Left colon (tissue), 2 donors: Measurements from ENCODE around the gene RPUSD1. TPM values are rescaled to one million over a fixed set of nuclear protein-coding genes. Genes with fewer than 3 reads are reported as not detected.

Experiments
- ATAC-seq: fragments of 200-7000 bp; cut with Tn5 transposase; one replicate; pipeline ENCODE4 v1.9.1; 2020; ENCODE audit warnings: mild to moderate bottlenecking, moderate library complexity
- DNase-seq, 2 donors: peaks; one replicate each; pipeline ENCODE4 v3.0.0-alpha.2; 2020
- intact Hi-C, 2 donors: fragments of 100-400 bp; cut with DNase I in 1 of 2; cut with micrococcal nuclease in 1 of 2; formaldehyde crosslinking; loops; one replicate each; pipeline versions ENCODE4 v1.11.2 to v1.14.0; 2022; cut with DNase I, micrococcal nuclease
- microRNA-seq, 2 donors: library from miRNA; unstranded; fragments of <30 nt; microRNA quantifications; one replicate each; pipeline versions ENCODE4 v1.1.0 to v1.2.0, GENCODE V29; 2020
- total RNA-seq, 2 donors: library from RNA; stranded (reverse); fragmentation: NEBNext Ultra II Directional; extraction: Animal tissue kit (Norgen Biotek cat#: 25700); gene quantifications; one replicate each; pipeline ENCODE4 v1.2.1, GENCODE V29; 2021
- donor health status: DM: no; HTN: no; CAD: no.
- donor health status: DM: yes; HTN: yes; CAD: no.

The RPUSD1 gene
- total RNA-seq, 2 donors from 2014 or later = 21.3 to 24.1 TPM

- DNase-seq = no peak
- intact Hi-C loops = no loop called here
- ATAC-seq = no peak
These were observed 46.1 kb downstream of the RPUSD1 start for GRCh38 chr16:741986-742629.

DNA sequence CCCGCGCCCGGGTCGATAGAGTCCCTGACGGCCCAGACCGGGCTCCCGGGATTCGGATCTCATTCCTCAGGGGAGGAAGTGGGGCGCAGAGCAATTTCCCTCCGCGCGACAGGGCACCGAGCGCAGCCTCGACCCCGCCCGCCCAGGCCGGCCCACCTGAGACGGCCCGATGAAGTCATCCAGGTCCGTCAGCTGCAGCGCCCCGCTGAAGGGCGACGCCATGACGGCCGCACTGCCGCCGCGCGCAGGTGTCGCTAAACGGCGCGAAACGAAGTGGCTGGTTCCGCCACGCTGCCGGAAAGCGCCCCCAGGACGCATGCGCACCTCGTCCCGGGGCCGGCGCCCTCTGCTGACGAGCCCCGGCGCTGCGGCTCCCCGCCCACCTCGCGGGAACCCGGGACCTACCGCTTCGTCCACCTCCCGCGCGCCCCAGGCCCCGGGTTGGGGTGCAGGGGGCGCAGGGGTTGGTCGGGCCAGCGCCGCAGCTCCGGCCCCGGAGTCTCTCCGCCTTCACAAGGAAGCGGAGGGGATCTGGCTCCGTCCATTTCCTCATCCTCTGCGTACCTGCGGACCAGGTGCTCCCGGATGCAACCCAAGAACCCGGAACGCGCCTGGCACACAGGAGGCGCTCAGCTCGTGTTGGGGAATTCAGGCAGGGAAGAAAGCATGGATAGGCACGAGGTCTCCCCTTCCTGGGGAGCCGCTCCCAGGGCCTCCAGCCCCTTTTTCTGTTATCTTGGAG lies 47.2 kb downstream of the RPUSD1 start, which contains the start of gene CIAO3:
CIAO3 (minus strand) TSS at position 234 of the 742 bp plus-strand sequence; CDS start at position 222, 12 bp downstream.
- intact Hi-C loops = no loop called here
- DNase-seq = peak; percentile 83 to 89
- peak; percentile 89 for ATAC-seq

GRCh38 chr16:740459-740763 lies 47.8 kb downstream of the RPUSD1 start:
- ATAC-seq = peak; percentile 34
- intact Hi-C loops = no loop called here
- no peak for DNase-seq

DNA sequence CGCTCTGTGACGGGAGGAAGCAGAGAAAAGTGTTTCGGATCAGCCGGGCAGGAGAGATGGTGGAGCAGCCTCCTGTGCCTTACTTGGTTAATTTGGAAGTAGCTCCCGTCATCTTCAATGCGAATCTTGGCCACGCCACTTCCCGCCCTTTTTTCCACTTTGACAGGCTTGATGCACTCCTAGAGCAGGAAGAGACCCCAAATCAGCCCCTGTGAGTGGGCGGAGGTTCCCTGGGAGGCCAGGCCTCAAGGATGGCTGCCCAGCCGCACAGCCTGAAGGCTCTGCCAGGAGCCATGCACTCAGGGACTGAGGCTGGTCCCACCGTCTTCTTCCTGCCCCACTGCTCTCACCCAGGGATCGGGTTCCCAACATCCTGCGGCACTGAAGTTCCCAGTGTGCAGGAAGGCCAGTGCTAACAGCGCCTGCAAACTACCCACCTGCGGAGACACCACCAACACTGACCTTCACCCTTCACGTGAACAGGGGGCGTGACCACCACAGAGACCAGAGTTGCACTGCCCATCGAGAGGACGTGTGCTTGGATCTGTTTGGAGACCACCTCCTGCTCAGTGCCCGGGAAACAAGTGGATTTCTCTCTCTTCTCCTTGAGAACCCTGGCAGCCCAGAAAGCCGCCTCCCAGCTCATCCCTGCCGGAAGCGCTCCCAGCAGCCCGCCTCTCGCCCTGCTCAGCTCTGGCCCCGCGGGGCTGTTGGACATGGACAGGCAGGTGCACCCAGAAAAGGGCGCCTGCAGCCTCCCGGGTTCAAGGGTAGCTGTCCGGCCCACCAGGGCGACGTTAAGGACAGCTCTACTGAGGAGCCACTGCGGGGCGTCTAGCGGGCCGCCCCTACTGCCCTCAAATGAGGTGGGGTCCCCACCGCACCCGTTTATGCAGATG lies 48.4 kb downstream of the RPUSD1 start:
- intact Hi-C loops = no loop called here
- ATAC-seq = peak; percentile 36
- DNase-seq = no peak

- ATAC-seq = no peak
- peak in 1 of 2 donors; percentile 20 for DNase-seq
- intact Hi-C loops = no loop called here
These were observed 51.2 kb downstream of the RPUSD1 start for GRCh38 chr16:736936-737481.

DNA sequence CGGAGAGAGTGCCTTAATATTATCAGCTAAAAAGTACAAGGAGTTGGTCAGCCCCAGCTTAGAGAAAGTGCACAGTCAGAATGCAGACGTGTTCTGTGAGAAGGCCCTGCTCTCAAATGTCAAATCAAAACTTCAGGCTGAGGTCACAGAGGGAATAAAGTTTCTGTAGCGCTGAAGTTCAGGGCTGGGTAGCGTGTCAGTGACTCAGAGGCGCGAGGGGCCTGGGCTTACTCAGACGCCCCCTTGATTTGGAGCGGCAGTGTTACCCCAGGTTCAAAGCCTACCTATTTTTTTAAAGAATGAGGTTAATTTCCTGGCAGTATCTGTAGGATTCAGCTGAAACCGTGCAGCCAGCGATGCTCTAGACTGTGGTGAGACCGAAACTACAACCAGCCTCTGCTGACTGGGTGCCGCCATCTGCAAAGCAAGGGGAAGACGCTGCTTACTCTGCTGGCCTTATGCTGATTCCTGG lies 52.2 kb downstream of the RPUSD1 start:
- intact Hi-C loops = no loop called here
- no peak for ATAC-seq

GRCh38 chr16:734981-735881 lies 53.0 kb downstream of the RPUSD1 start:
- intact Hi-C loops = no loop called here
- DNase-seq (no peak), ATAC-seq (no peak)

More for the DNA sequence above, 52.2 kb downstream of the RPUSD1 start:
- peak in 1 of 2 donors; percentile 25 for DNase-seq

Small RNA genes within 50 kb of the gene (microRNA-seq; reads per million reads assigned to microRNA genes)
- 0 reads per million in 2 donors for gene MIR662

Other genes starting within 250 kb of the RPUSD1 start
- not detected for gene PRR35, start 228.0 kb downstream of the RPUSD1 start, total RNA-seq
- under 1 TPM in 1 of 2 donors, not detected in 1; 0.36 TPM for gene NHLRC4, start 221.4 kb downstream of the RPUSD1 start, total RNA-seq
- gene PIGQ, start 218.4 kb downstream of the RPUSD1 start, total RNA-seq = 10 to 100 TPM; 37.6 to 39.5 TPM
- gene RAB40C, start 198.3 kb downstream of the RPUSD1 start, total RNA-seq = 10 to 100 TPM; 38.2 to 43.4 TPM
- gene WFIKKN1, start 157.4 kb downstream of the RPUSD1 start, total RNA-seq = 1 to 10 TPM in 1 of 2 donors, under 1 TPM in 1; 0.64 to 3.6 TPM
- gene METTL26, start 152.1 kb downstream of the RPUSD1 start, total RNA-seq = 10 to 100 TPM; 42.0 to 52.0 TPM
- 100 to 1,000 TPM in 1 of 2 donors, 10 to 100 TPM in 1; 98.5 to 161 TPM for gene MCRIP2, start 146.6 kb downstream of the RPUSD1 start, total RNA-seq
- gene WDR90, start 139.0 kb downstream of the RPUSD1 start, total RNA-seq = 10 to 100 TPM; 28.3 to 57.6 TPM
- gene RHOT2, start 120.2 kb downstream of the RPUSD1 start, total RNA-seq = 100 to 1,000 TPM; 118 to 158 TPM
- gene RHBDL1, start 112.7 kb downstream of the RPUSD1 start, total RNA-seq = 1 to 10 TPM; 4.4 to 5.3 TPM
- gene STUB1, start 108.0 kb downstream of the RPUSD1 start, total RNA-seq = 100 to 1,000 TPM in 1 of 2 donors, 10 to 100 TPM in 1; 86.6 to 105 TPM
- gene JMJD8, start 104.0 kb downstream of the RPUSD1 start, total RNA-seq = 10 to 100 TPM; 41.6 to 49.2 TPM
- 10 to 100 TPM in 1 of 2 donors, 1 to 10 TPM in 1; 9.5 to 10.6 TPM for gene WDR24, start 98.0 kb downstream of the RPUSD1 start, total RNA-seq
- gene FBXL16, start 82.6 kb downstream of the RPUSD1 start, total RNA-seq = 1 to 10 TPM; 1.2 to 3.1 TPM
- 10 to 100 TPM; 21.7 to 37.8 TPM for gene METRN, start 73.3 kb downstream of the RPUSD1 start, total RNA-seq
- gene ANTKMT, start 67.2 kb downstream of the RPUSD1 start, total RNA-seq = 10 to 100 TPM; 47.2 to 48.6 TPM
- gene CCDC78, start 61.9 kb downstream of the RPUSD1 start, total RNA-seq = under 1 TPM; 0.75 to 0.95 TPM
- 1 to 10 TPM; 2.0 to 3.3 TPM for gene HAGHL, start 61.3 kb downstream of the RPUSD1 start, total RNA-seq
- gene CIAO3, start 47.4 kb downstream of the RPUSD1 start, total RNA-seq = 10 to 100 TPM; 36.0 to 50.2 TPM
- gene MSLN, start 27.6 kb downstream of the RPUSD1 start, total RNA-seq = 1 to 10 TPM; 6.4 to 7.0 TPM
- gene CHTF18, start 239 bp upstream of the RPUSD1 start, total RNA-seq = 10 to 100 TPM in 1 of 2 donors, 1 to 10 TPM in 1; 9.5 to 20.3 TPM
- gene GNG13, start 12.4 kb upstream of the RPUSD1 start, total RNA-seq = under 1 TPM; 0.40 to 0.53 TPM
- 10 to 100 TPM; 17.3 to 22.6 TPM for gene LMF1, start 182.6 kb upstream of the RPUSD1 start, total RNA-seq
- under 1 TPM; 0.31 to 0.70 TPM for gene SOX8, start 193.4 kb upstream of the RPUSD1 start, total RNA-seq